HEK293 (cell line): ENCODE data around the gene CFI.

ENCODE experiments used
- ATF2 ChIP-seq: fragments of 450-650 bp; formaldehyde crosslinking; IDR thresholded peaks from 2 replicates; pipeline ENCODE4 v1.5.1; 2016; ENCODE audit warnings: missing biosample characterization, missing genetic modification characterization, low read depth
- SETDB1 ChIP-seq: IDR thresholded peaks from one replicate; pipeline ENCODE4 v1.6.1; 2017; ENCODE audit warnings: mild to moderate bottlenecking, low read length, moderate library complexity, mixed read lengths; ENCODE audit not compliant: insufficient read length
- ZNF24 ChIP-seq: fragments of 450-650 bp; formaldehyde crosslinking; IDR thresholded peaks from 2 replicates; pipeline ENCODE4 v1.5.1; 2016; ENCODE audit warnings: missing biosample characterization, missing genetic modification characterization

- TF ChIP-seq ZNF24 (tag by site-specific recombination) (no peak), ATF2 (tag by site-specific recombination) (no peak), SETDB1 (no peak)
These were observed 63.5 kb downstream of the CFI start for GRCh38 chr4:109738104-109738872.
